Natural killer cell (primary cell): ENCODE measurements around the gene GRM1. TPM values are rescaled to one million over a fixed set of nuclear protein-coding genes. Genes with fewer than 3 reads are reported as not detected.

Experiments
- ATAC-seq, 3 donors: fragments of 150-1000 bp in 2 of 3; fragments of 200-7000 bp in 1 of 3; cut with Tn5 transposase; 1 replicate in 1 of 3; 2 replicates in 2 of 3; pipeline ENCODE4 v1.10.0; 2021; ENCODE audit warnings: mild to moderate bottlenecking in 2 of 3, moderate library complexity in 2 of 3
- DNase-seq, 2 donors: peaks; one replicate each; pipeline versions ENCODE4 v3.0.0 to v3.0.0-alpha.2; 2013 to 2021; ENCODE audit warnings: mixed read lengths in 1 of 2
- H3K27ac ChIP-seq: one replicate; pipeline ENCODE4 v1.5.1; 2013; ENCODE audit warnings: mild to moderate bottlenecking, low read length
- H3K27me3 ChIP-seq: one replicate; pipeline ENCODE4 v1.6.1; 2013; ENCODE audit warnings: low read length; ENCODE audit not compliant: control insufficient read depth, insufficient read depth
- H3K36me3 ChIP-seq: one replicate; pipeline ENCODE4 v1.6.1; 2013; ENCODE audit warnings: low read length; ENCODE audit not compliant: control insufficient read depth, insufficient read depth
- H3K4me1 ChIP-seq: one replicate; pipeline ENCODE4 v1.6.1; 2013; ENCODE audit warnings: low read length; ENCODE audit not compliant: control insufficient read depth, insufficient read depth
- H3K4me3 ChIP-seq: one replicate; pipeline ENCODE4 v1.5.1; 2013; ENCODE audit warnings: low read length
- H3K9me3 ChIP-seq: one replicate; pipeline ENCODE4 v1.6.1; 2013; ENCODE audit warnings: low read length; ENCODE audit not compliant: control insufficient read depth, insufficient read depth
- H3K27ac Mint-ChIP-seq, 2 donors: one replicate each; pipeline ENCODE4 v1.8.0; 2022; ENCODE audit warnings: mild to moderate bottlenecking in 2 of 2, mixed read lengths in 2 of 2, moderate library complexity in 1 of 2
- H3K27me3 Mint-ChIP-seq, 2 donors: one replicate each; pipeline ENCODE4 v1.8.0; 2022; ENCODE audit warnings: low read depth in 2 of 2, mixed read lengths in 2 of 2
- H3K36me3 Mint-ChIP-seq: one replicate; pipeline ENCODE4 v1.8.0; 2022; ENCODE audit warnings: mixed read lengths
- H3K4me1 Mint-ChIP-seq, 2 donors: one replicate each; pipeline ENCODE4 v1.8.0; 2022; ENCODE audit warnings: mixed read lengths in 2 of 2
- H3K4me3 Mint-ChIP-seq: one replicate; pipeline ENCODE4 v1.8.0; 2022; ENCODE audit warnings: mild to moderate bottlenecking, moderate library complexity, mixed read lengths
- H3K9me3 Mint-ChIP-seq, 2 donors: one replicate each; pipeline ENCODE4 v1.8.0; 2022; ENCODE audit warnings: mixed read lengths in 2 of 2
- WGBS: methylation state at CpG from one replicate; pipeline ENCODE4 v1.1.7; 2013; ENCODE audit warnings: missing lambda C conversion rate; ENCODE audit not compliant: insufficient coverage; 5-methylcytosine and 5-hydroxymethylcytosine counted together
- intact Hi-C: fragments of 100-400 bp; cut with micrococcal nuclease; formaldehyde crosslinking; loops from one replicate; pipeline ENCODE4 v1.14.2; 2022
- total RNA-seq, 4 donors: library from RNA; stranded (reverse); fragments of 120-200 nt in 1 of 4; gene quantifications; one replicate each; pipeline versions ENCODE4 v1.2.3 to v1.2.4, GENCODE V29; 2013 to 2022
- TF ChIP-seq, protein P1 (sequence below): fragments of 200-600 bp; IDR thresholded peaks from one replicate; pipeline ENCODE4 v1.8.0; 2022; ENCODE audit warnings: antibody characterized with exemption

The GRM1 gene
- total RNA-seq, 3 donors from 2014 or later (not counting 1 experiment from before 2014, with no cell fraction given): not detected

DNA sequence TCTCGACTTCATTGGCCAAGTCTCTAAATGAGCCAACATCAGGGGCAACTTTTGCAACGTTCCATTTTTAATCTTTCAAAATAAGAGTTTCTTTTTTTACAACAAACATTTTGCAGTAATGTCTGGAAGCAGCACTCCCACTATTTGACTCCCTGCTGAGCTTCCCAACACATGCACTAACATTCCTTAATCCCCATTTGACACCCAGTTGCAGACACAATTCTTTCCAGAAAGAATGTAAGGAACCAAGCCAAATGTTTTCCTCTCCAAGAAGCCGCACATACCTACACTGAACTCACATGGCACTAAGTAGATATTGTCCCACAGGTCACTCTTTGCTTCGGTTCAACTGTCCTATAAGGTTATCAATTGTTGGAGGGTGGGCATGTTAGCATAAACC is 165.6 kb downstream of the GRM1 start:
- intact Hi-C loops: no loop called here

DNA sequence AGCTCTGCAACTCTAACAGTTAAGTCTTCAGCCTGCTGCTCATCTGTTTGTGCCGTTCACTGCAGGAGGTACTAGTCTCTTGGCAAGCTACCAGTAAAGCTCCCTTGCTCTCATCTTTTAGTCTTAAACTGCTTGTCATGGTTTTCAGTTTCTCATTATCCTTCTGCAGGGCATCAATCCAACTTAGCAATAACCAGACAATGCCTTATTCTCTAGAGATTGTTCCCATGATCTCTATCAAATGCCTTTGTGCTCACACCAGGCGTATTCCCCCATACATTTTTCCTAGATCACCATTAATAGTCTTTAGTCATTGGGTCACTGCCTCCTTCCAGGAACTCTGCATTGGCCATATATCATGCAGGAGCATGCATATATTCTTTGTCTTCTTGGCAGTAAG is 171.3 kb downstream of the GRM1 start:
- H3K4me1 ChIP-seq: no peaks in the 10 kb centered on the region
- H3K4me3 ChIP-seq: no peak overlapping the region
- Mint-ChIP-seq H3K36me3 (no peaks in the 10 kb centered on the region), H3K9me3 (peaks cover 0 to 5% of the 10 kb centered on the region in 2 donors), H3K4me1 (no peaks in the 10 kb centered on the region), H3K27me3 (no peaks in the 10 kb centered on the region), H3K27ac (no peak overlapping the region), H3K4me3 (no peak overlapping the region)
- DNase-seq (no peak), ATAC-seq (no peak)
- H3K27me3 ChIP-seq: no peaks in the 10 kb centered on the region
- TF ChIP-seq, protein P1, sequence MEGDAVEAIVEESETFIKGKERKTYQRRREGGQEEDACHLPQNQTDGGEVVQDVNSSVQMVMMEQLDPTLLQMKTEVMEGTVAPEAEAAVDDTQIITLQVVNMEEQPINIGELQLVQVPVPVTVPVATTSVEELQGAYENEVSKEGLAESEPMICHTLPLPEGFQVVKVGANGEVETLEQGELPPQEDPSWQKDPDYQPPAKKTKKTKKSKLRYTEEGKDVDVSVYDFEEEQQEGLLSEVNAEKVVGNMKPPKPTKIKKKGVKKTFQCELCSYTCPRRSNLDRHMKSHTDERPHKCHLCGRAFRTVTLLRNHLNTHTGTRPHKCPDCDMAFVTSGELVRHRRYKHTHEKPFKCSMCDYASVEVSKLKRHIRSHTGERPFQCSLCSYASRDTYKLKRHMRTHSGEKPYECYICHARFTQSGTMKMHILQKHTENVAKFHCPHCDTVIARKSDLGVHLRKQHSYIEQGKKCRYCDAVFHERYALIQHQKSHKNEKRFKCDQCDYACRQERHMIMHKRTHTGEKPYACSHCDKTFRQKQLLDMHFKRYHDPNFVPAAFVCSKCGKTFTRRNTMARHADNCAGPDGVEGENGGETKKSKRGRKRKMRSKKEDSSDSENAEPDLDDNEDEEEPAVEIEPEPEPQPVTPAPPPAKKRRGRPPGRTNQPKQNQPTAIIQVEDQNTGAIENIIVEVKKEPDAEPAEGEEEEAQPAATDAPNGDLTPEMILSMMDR: no peak
- WGBS: 88% methylated on average over 2 of the region's 2 CpGs
- no peaks in the 10 kb centered on the region for H3K9me3 ChIP-seq
- no peak overlapping the region for H3K27ac ChIP-seq
- intact Hi-C loops: no loop called here
- no peaks in the 10 kb centered on the region for H3K36me3 ChIP-seq

More for the DNA sequence above, 165.6 kb downstream of the GRM1 start:
- H3K9me3 ChIP-seq: no peaks in the 10 kb centered on the region
- TF ChIP-seq, protein P1: no peak
- no peak for DNase-seq
- no peak for ATAC-seq
- H3K4me1 Mint-ChIP-seq: no peaks in the 10 kb centered on the region
- H3K4me3 ChIP-seq: no peak overlapping the region
- H3K4me1 ChIP-seq: no peaks in the 10 kb centered on the region
- H3K36me3 Mint-ChIP-seq: no peaks in the 10 kb centered on the region
- H3K27ac ChIP-seq: no peak overlapping the region
- H3K27ac Mint-ChIP-seq: no peak overlapping the region
- H3K27me3 Mint-ChIP-seq: no peaks in the 10 kb centered on the region
- no peaks in the 10 kb centered on the region for H3K36me3 ChIP-seq
- 86% methylated on average over 4 of the region's 4 CpGs for WGBS
- no peak overlapping the region for H3K4me3 Mint-ChIP-seq
- no peaks in the 10 kb centered on the region for H3K27me3 ChIP-seq
- H3K9me3 Mint-ChIP-seq: peaks cover 8 to 10% of the 10 kb centered on the region in 2 donors

GRCh38 chr6:146202570-146202969 is 173.7 kb downstream of the GRM1 start:
- Mint-ChIP-seq H3K27me3 (no peaks in the 10 kb centered on the region), H3K27ac (no peak overlapping the region), H3K36me3 (no peaks in the 10 kb centered on the region), H3K4me3 (no peak overlapping the region), H3K4me1 (no peaks in the 10 kb centered on the region), H3K9me3 (peaks cover 0 to 5% of the 10 kb centered on the region in 2 donors)
- no peaks in the 10 kb centered on the region for H3K27me3 ChIP-seq
- H3K9me3 ChIP-seq: no peaks in the 10 kb centered on the region
- no peaks in the 10 kb centered on the region for H3K36me3 ChIP-seq
- H3K27ac ChIP-seq: no peak overlapping the region
- DNase-seq (no peak), ATAC-seq (no peak)
- H3K4me1 ChIP-seq: no peaks in the 10 kb centered on the region
- TF ChIP-seq, protein P1: no peak
- H3K4me3 ChIP-seq: no peak overlapping the region
- intact Hi-C loops: no loop called here
- WGBS: 82% methylated on average over 9 of the region's 9 CpGs

DNA sequence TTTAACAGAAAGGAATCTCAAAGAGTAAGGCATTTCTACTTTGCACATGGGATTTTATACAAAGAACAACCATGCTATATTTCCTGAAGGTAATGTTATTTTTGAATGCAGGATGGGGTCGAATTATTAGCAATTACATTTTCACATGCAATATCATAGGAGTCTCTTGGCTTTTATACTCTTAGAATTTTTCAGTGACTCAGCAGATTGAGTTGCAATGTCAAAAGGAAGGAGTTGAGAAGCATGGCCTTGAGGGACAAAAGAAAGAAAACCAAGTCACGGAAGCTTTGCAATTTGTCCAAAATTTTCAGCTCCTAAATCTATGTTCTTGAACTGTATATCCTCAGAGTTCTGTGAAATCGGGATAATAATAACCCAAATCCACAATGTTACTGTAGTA is 181.1 kb downstream of the GRM1 start:
- no peaks in the 10 kb centered on the region for H3K27me3 Mint-ChIP-seq
- DNase-seq: no peak

More for the DNA sequence above, 181.1 kb downstream of the GRM1 start:
- no peak for ATAC-seq
- WGBS: 83% methylated on average over 1 of the region's 3 CpGs
- no peak overlapping the region for H3K27ac Mint-ChIP-seq
- H3K9me3 Mint-ChIP-seq: peaks cover 7 to 13% of the 10 kb centered on the region in 2 donors
- no peaks in the 10 kb centered on the region for H3K36me3 Mint-ChIP-seq
- H3K36me3 ChIP-seq: no peaks in the 10 kb centered on the region
- H3K27me3 ChIP-seq: no peaks in the 10 kb centered on the region
- H3K4me3 ChIP-seq: no peak overlapping the region
- no peaks in the 10 kb centered on the region for H3K4me1 ChIP-seq
- no peak overlapping the region for H3K27ac ChIP-seq
- H3K9me3 ChIP-seq: no peaks in the 10 kb centered on the region
- H3K4me1 Mint-ChIP-seq: peaks cover 0 to 4% of the 10 kb centered on the region in 2 donors
- TF ChIP-seq, protein P1: no peak
- H3K4me3 Mint-ChIP-seq: no peak overlapping the region
- intact Hi-C loops: no loop called here
